Upper lobe of right lung (tissue), 1 donor: ENCODE data around the gene PTPN4. TPM values are rescaled to one million over a fixed set of nuclear protein-coding genes. Genes with fewer than 3 reads are reported as not detected.

ENCODE experiments used
- ATAC-seq: fragments of 200-7000 bp; cut with Tn5 transposase; one replicate; pipeline ENCODE4 v1.9.1; 2020; ENCODE audit warnings: mild to moderate bottlenecking, moderate library complexity
- DNase-seq: peaks from one replicate; pipeline ENCODE4 v3.0.0-alpha.2; 2020
- H3K27ac ChIP-seq: fragments of 200-600 bp; one replicate; pipeline ENCODE4 v1.8.0; 2022
- H3K27me3 ChIP-seq: fragments of 200-600 bp; one replicate; pipeline ENCODE4 v1.8.0; 2022; ENCODE audit warnings: mild to moderate bottlenecking
- H3K36me3 ChIP-seq: fragments of 200-600 bp; one replicate; pipeline ENCODE4 v1.8.0; 2022
- H3K4me1 ChIP-seq: fragments of 200-600 bp; one replicate; pipeline ENCODE4 v1.8.0; 2022
- H3K4me3 ChIP-seq: fragments of 200-600 bp; one replicate; pipeline ENCODE4 v1.8.0; 2022; ENCODE audit warnings: mild to moderate bottlenecking
- H3K9me3 ChIP-seq: fragments of 200-600 bp; one replicate; pipeline ENCODE4 v1.8.0; 2022
- intact Hi-C: fragments of 100-400 bp; cut with DNase I; formaldehyde crosslinking; loops from one replicate; pipeline ENCODE4 v1.11.0; 2022
- total RNA-seq: library from RNA; stranded (reverse); fragmentation: NEBNext Ultra II Directional; extraction: Animal tissue kit (Norgen Biotek cat#: 25700); gene quantifications from one replicate; pipeline ENCODE4 v1.2.1, GENCODE V29; 2021
- TF ChIP-seq, protein P1 (sequence below): fragments of 200-600 bp; IDR thresholded peaks from one replicate; pipeline ENCODE4 v1.8.0; 2022; ENCODE audit warnings: antibody characterized with exemption
- donor health status: DM: no; HTN: yes; CAD: no; lungs with severe emphysema.

PTPN4 gene
- total RNA-seq, 1 donor from 2014 or later, result 45.4 TPM

DNA sequence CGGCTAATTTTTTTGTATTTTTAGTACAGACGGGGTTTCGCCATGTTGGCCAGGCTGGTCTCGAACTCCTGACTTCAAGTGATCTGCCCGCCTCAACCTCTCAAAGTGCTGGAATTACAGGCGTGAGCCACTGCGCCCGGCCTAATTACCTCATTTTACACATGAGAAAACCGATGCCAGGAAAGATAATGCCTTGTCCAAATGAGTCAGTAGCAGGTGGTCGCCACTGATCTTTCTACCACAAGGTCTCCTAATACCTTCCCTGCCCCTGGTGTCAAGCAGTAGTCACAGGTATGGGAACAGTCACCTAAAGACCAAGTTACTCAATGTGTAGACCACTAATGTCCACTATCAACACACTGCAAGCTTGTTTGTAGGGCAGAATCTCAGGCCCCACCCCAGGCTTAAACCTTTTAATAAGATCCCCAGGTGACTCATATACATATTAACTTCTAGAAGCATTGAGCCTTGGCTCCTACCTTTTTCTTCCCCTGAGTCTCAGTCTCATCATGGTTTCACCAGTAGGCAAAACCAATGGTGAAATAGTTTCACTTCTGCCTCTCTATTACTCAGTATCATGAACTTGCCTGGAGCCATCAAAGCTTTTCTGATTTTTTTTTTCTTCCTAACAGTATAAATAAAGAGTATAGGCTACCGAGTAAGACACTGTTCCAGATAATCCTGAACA is 246.3 kb downstream of the PTPN4 start:
- H3K27me3 ChIP-seq, result no peaks in the 10 kb centered on the region
- H3K27ac ChIP-seq, result no peak overlapping the region
- no peaks in the 10 kb centered on the region for H3K36me3 ChIP-seq
- TF ChIP-seq, protein P1, sequence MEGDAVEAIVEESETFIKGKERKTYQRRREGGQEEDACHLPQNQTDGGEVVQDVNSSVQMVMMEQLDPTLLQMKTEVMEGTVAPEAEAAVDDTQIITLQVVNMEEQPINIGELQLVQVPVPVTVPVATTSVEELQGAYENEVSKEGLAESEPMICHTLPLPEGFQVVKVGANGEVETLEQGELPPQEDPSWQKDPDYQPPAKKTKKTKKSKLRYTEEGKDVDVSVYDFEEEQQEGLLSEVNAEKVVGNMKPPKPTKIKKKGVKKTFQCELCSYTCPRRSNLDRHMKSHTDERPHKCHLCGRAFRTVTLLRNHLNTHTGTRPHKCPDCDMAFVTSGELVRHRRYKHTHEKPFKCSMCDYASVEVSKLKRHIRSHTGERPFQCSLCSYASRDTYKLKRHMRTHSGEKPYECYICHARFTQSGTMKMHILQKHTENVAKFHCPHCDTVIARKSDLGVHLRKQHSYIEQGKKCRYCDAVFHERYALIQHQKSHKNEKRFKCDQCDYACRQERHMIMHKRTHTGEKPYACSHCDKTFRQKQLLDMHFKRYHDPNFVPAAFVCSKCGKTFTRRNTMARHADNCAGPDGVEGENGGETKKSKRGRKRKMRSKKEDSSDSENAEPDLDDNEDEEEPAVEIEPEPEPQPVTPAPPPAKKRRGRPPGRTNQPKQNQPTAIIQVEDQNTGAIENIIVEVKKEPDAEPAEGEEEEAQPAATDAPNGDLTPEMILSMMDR, result no peak
- intact Hi-C loops, result no loop called here
- DNase-seq, result no peak
- no peak for ATAC-seq
- H3K4me1 ChIP-seq, result no peaks in the 10 kb centered on the region
- no peaks in the 10 kb centered on the region for H3K9me3 ChIP-seq
- no peak overlapping the region for H3K4me3 ChIP-seq

- no peaks in the 10 kb centered on the region for H3K27me3 ChIP-seq
- no peak overlapping the region for H3K27ac ChIP-seq
- peaks cover 5% of the 10 kb centered on the region for H3K4me1 ChIP-seq
- intact Hi-C loops, result no loop called here
- DNase-seq (no peak), ATAC-seq (no peak)
- no peaks in the 10 kb centered on the region for H3K9me3 ChIP-seq
- no peaks in the 10 kb centered on the region for H3K36me3 ChIP-seq
- H3K4me3 ChIP-seq, result no peak overlapping the region
- TF ChIP-seq, protein P1, result no peak
Measured at GRCh38 chr2:120007851-120008250, 248.1 kb downstream of the PTPN4 start.

GRCh38 chr2:120012363-120012762 is 252.6 kb downstream of the PTPN4 start:
- TF ChIP-seq, protein P1, result no peak

GRCh38 chr2:120012771-120013596 is 253.3 kb downstream of the PTPN4 start, which contains the start of gene EPB41L5:
Gene EPB41L5, plus strand, starts transcription at chr2:120013077. Its CDS starts 6,008 bp downstream, at chr2:120019085.
- peak within 1 kb of the TSS; percentile 90 for H3K27ac ChIP-seq
- H3K4me3 ChIP-seq, result peak within 1 kb of the TSS; percentile 85
- ATAC-seq (peak; percentile 98), DNase-seq (peak; percentile 96)
- no peaks in the 10 kb centered on the region for H3K9me3 ChIP-seq
- intact Hi-C loops, result no loop called here
- no peaks in the 10 kb centered on the region for H3K36me3 ChIP-seq
- peaks cover 5% of the 10 kb centered on the region for H3K4me1 ChIP-seq
- no peaks in the 10 kb centered on the region for H3K27me3 ChIP-seq
- TF ChIP-seq, protein P1, result no peak

More at GRCh38 chr2:120012363-120012762, 252.6 kb downstream of the PTPN4 start:
- DNase-seq, result no peak
- H3K4me1 ChIP-seq, result peaks cover 5% of the 10 kb centered on the region
- H3K4me3 ChIP-seq, result peak overlapping the region; percentile 85
- no peaks in the 10 kb centered on the region for H3K27me3 ChIP-seq
- intact Hi-C loops, result no loop called here
- H3K27ac ChIP-seq, result peak overlapping the region; percentile 90
- H3K36me3 ChIP-seq, result no peaks in the 10 kb centered on the region
- no peaks in the 10 kb centered on the region for H3K9me3 ChIP-seq
- no peak for ATAC-seq

DNA sequence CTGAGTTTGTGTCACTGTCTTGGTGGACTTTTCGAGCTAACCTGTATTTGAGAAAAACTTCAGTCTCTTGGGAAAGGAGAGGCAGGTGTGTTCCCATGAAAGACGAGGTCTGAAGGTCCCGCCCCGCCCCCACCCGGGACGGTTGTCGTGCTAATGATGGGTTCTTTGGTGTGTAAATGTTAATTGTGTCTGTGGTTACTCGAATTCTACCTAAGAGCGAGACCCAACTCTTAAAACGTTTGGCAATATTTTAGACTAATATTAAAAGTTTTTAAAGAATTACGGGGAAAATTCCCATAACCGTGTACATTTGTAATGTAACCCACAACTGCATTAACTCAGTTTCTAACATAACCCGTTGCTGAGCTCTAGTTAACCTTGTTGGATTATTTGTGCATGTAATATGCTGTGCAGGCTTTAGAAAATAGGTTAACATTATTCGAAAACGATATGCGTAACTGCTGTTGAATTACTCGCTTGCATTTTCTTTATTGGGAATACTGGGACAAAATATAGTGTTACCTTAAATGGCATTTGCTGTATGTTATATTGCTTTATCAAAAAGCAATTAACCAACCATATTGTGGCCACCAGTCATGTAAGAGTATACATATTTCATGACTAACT is 254.0 kb downstream of the PTPN4 start:
- Histone ChIP-seq H3K27me3 (no peaks in the 10 kb centered on the region), H3K27ac (peak overlapping the region; percentile 90), H3K4me1 (peaks cover 5% of the 10 kb centered on the region), H3K36me3 (no peaks in the 10 kb centered on the region), H3K9me3 (no peaks in the 10 kb centered on the region), H3K4me3 (peak overlapping the region; percentile 85)
- peak; percentile 74 for DNase-seq
- intact Hi-C loops, result no loop called here
- ATAC-seq, result peak; percentile 4
- TF ChIP-seq, protein P1, result no peak
